HG02884 (cell line): ENCODE measurements around the gene ANKRD37.

ENCODE experiments used
- ATAC-seq: cut with Tn5 transposase; IDR thresholded peaks from one replicate; pipeline ENCODE4 v1.9.1; 2021; ENCODE audit warnings: mild to moderate bottlenecking, moderate library complexity; ENCODE audit not compliant: unreplicated experiment

The ANKRD37 gene

DNA sequence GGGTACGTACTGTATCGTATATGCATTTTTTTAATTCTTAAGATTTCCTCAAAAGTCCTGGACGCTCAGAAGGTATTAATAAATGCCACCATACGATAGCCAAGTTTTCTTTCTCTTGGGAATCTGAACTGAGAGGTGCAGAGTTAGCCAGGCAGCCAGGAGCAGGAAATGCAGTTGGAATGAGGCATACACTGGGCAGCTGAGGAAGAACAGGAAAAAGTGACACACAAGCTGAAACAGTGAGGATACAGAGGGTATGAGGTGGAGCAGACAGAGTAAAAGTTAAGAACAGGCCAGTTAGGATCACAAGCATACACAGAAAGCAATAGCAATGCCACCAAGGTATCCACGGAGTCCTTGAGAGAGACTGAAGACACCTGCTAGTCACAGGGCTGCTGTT lies 15.8 kb downstream of the ANKRD37 start:
- no peak for ATAC-seq

DNA sequence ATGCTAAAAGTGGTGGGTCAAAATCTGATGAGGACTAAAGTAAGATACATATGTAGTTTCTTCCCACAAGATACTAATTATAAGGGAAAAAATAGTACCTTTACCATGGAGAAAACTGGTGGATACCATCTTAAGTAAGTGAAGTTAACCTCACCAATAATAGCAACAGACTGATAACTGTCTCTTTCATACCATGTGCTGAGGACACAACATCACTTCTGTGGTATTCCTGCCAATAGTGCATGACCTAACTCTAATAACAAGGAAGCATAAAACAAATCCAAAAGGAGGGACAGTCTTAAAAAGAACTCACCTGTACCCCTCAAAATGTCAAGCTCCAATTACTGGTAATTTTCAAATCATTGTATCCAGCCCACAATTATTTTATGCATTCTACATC lies 20.3 kb downstream of the ANKRD37 start:
- ATAC-seq = no peak

DNA sequence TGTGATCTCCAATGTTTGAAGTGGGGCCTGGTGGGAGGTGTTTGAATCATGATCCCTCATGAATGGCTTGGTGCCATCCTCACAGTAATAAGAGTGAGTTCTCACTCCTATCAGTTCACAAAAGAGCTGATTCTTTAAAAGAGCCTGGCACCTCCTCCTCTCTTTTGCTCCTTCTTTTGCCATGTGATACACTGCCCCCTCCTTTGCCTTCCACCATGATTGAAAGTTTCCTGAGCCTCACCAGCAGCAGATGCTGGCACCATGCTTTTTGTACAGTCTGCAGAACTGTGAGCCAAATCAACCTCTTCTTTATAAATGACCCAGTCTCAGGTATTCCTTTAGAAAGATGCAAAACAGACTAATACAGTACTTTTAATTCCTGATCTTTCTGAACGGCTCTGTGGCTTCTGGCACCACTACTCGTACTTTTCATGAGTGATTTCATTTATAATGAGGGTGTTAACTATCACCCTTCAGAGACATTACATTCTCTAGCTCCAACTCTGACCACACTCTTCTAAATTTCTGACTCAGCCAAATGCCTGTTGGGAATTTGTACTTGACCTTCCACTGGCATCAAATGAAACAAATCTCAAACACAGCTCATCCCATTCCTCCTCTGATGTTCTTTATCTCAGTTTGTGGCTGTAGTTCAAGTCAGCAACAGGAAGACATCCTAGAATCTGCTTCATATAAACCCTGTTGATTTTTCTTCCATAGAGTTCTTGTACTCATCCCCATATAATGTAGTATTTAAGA lies 24.9 kb downstream of the ANKRD37 start:
- ATAC-seq = no peak

DNA sequence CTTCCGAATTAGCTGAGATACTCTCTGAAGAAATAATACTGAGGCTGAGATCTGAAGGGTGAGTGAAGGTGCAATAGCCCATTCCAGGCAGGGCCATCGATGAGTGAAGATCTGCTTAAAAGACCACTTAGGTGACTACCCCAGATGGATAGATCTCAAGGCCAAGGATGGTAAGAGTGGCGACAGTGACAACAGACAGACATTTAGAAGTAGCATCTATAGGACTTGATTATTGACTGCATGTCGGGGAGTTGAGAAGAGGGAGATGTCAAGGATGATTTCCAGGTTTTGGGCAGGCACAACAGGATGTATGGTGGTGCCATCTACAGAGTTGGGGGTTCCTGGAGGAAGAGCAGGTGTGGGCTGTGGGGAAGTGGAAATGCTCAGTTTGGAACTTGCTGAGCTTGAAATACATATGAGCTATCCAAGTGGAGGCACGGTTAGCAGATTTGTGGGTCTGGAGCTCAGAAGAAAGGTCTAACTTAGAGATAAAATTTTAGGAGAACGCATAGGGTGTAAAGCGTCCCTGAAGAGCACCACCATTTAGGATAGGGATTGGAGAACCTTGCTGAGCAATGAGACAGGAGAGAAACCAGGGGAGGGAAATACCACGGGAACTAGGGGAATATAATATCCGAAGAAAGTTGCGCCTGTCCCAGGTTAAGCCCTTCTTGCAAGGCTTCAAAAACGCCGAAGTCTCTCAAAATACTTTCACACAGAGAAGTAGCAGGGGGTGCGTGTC lies 28.4 kb downstream of the ANKRD37 start:
- ATAC-seq = no peak

DNA sequence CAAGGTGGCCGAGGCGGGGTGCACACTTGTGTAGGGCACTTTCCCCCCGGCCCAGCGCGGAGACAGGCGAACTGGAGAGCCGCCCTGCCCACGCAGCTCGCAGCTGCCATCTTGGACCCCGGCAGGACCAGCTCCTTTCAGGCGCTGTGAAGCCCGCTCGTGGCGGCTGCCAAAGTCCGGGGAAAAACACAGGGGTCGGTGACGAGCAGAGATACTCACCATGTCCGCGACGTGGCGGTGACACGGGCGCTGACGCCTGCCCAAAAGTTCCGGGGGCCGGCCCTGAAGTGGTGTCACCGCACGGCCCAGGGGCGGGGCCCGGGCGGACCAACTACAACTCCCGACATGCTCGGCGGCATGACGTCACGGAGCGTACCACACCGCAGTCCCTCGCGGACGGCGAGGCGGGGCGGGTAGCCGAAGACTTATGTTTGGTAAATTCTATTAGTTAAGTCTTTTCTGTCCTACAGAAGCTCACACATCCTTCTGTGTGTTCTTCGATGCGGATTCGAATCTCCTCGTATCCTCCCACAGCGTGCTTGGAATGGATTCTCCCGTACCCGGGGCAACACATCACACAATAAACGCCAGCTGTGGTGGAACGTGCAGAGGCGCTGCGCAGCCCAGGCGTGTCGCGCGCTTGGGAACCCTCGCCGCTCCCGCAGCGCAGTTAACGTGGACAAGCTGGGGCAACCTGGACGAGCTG lies 29.2 kb downstream of the ANKRD37 start, which contains the start of gene UFSP2:
Gene UFSP2, minus strand, starts transcription at position 318 of the 706 bp plus-strand sequence. Its CDS starts 96 bp downstream, at position 222.
- ATAC-seq = peak; percentile 91

DNA sequence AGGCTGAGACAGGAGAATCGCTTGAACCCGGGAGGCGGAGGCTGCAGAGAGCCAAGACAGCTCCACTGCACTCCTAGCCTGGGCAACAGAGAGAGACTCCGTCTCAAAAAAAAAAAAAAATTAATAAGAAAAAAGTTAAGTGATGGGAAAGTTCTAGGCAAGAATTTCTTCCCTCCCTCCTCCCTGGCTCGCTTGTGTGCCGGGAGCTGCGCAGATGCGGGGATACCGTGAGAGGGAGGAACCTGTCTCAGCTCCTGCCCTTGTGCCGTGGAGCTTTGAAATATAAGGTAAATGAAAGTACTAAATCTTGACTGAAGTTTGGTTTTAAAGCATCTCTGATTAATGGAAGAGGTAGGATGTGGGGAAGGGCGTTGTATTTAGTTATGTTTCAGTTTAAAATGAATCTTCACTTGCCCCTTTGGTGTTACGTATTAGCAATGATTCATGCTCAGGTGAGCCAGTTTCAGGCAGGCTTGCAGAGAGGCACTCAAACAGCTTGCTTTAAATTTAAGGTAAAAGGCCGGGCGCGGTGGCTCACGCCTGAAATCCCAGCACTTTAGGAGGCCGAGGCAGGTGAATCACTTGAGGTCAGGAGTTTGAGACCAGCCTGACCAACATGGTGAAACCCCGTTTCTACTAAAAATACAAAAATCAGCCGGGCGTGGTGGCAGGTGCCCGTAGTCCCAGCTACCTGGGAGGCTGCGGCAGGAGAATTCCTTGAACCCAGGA lies 30.5 kb downstream of the ANKRD37 start:
- ATAC-seq = no peak

DNA sequence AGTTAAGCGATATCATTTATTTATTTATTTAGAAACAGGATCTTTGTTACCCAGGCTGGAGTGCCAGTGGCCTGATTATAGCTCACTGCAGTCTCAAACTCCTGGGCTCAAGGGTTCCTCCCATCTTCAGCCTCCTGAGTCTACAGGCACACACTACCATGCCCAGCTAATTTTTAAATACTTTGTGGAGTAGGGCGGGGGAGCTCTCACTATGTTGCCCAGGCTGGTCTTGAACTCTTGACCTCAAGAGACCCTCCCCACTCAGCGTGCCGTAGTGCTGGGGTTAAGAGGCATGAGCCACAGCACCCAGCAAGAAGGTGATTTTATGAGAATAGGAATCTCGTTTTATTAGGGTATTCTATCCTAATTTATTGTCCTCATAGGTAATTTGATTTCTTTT lies 33.0 kb downstream of the ANKRD37 start:
- no peak for ATAC-seq

DNA sequence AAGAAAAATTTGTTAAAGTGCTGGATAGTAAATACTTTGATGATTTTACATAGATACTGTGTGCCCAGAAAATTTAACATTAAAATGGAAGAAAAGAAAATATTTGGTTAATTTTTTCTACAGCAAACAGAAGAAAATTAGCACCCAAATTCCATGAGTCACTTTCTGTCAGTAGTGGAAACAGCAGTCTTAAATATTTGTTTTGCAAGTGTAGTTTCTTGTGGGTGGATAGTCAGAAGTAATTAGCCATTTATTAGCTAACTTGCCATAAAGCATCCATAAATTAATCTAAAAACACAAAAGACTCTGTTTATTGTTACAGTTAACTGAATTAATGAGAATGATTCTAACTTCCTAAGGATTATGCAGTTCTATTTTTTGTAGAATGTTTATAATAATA lies 38.8 kb downstream of the ANKRD37 start:
- ATAC-seq = no peak

DNA sequence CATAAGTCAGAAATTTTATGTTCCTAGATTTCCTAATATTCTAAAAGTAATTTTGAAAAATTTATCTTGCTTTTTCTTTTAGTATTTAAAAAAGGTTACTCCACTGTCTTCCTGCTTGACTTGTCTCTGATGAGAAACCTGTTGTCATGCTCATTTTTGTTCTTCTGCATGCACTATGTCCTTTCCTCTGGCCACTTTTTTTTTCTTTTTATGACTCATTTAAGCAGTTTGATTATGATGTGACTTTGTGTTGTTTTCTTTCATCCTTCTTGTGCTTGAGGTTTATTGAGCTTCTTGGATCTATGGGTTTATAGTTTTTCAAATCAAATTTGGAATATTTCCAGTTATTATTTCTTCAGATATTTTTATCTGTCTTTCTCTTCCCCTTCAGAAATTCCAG lies 41.2 kb downstream of the ANKRD37 start:
- ATAC-seq = peak; percentile 97

DNA sequence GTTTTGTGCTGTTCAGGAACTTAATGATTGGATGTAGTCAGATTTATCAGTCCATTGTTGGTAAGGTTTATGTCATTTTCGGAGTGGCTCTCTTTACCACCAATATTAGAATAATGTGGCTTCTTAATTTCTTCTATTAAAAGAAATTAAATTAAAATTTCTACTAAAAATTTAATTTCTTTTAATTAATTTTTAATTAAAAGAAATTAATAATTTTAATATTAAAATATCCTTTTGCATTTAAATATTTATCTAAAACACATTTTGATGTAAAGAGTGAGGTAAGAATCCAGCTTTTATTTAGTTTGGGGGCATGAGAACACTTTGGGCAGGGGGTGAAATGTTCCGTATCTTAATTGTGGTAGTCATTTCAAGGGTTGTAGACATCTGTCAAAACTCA lies 44.8 kb downstream of the ANKRD37 start:
- ATAC-seq = no peak

DNA sequence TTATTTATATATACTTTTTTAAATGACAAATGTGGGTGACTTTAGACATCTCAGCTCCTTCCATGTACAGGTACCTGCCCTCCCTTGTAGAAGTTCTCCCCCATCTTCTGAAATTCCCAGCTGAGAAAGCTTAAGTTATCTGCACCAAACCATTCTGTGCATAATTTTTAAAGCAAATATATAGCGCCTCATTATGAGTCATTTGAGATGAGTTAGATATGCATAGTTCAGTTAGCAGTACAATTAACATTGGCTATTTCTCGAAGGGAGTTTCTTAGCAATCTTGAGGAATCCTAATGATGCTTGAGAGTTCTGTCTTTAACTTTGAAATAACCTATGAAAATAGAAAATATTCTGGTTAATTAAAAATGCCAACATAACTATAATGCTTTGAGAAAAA lies 48.6 kb downstream of the ANKRD37 start:
- ATAC-seq = no peak
